Measurements from ENCODE around the gene HOOK2. TPM values are rescaled to one million over a fixed set of nuclear protein-coding genes. Genes with fewer than 3 reads are reported as not detected.

HOOK2 gene
- total and polyA plus RNA-seq, 2 of the 13 experiments (the other 11 are each of a cell fraction or from before 2014, with no cell fraction given), result 9.2 to 12.9 TPM

DNA sequence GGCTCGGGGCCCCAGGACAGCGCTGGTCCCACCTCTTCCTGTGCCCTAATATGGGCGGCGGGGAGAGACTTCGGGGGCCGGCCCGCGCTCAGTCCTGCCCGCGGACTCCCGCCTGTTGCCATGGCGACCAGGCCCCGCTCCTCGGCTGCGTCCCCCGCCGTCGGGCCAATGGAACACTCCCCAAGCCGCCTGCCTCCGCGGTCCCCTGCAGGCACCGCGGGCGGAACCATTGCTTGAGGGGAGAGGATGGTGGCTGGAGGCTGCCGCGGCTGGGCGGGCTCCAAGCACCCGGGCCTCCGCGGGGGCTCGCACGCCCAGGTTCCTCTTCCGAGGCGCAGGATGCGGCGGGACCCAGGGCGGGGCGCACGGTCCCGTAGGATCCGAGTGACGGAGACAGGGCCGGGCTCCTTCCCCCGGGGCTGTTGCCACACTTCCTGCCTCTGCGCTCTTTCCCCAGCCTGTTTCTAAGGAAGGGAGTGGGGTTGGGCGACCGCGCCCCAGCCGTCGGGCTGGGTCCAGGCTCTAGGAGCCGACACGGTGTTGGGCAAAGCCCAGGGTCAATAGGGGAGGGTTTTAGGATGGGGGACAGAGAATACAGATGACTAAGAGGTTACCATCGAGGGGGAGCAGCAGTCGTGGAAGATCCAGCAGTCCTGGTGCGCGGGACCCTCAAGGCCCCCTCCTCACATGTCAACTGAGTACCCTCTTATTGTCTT, 14.7 kb upstream of the HOOK2 start (continued):
- TF ChIP-seq ZBTB1 (CRISPR knock-in tag; IDR thresholded peaks at IDR 0.05; ENCODE audit: borderline replicate concordance) (no peak), ZNF646 (CRISPR knock-in tag; IDR thresholded peaks at IDR 0.05) (no peak), KDM5A (IDR thresholded peaks at IDR 0.05; ENCODE audit: borderline replicate concordance, low read length) (no peak), ZNF589 (CRISPR knock-in tag; conservative IDR thresholded peaks at IDR 0.05) (no peak), HMG20A (CRISPR knock-in tag; IDR thresholded peaks at IDR 0.05; ENCODE audit: borderline replicate concordance) (no peak), PAF1 (CRISPR knock-in tag; IDR thresholded peaks at IDR 0.05) (no peak), ZNF282 (IDR thresholded peaks at IDR 0.05; ENCODE audit: partially characterized antibody) (no peak), MLLT10 (CRISPR knock-in tag; IDR thresholded peaks at IDR 0.05) (no peak), RFX1 (IDR thresholded peaks at IDR 0.05) (peak; percentile 96), ZNF609 (CRISPR knock-in tag; IDR thresholded peaks at IDR 0.05; ENCODE audit: borderline replicate concordance) (no peak), CENPX (CRISPR knock-in tag; IDR thresholded peaks at IDR 0.05) (no peak)
- TF ChIP-seq, protein P1, sequence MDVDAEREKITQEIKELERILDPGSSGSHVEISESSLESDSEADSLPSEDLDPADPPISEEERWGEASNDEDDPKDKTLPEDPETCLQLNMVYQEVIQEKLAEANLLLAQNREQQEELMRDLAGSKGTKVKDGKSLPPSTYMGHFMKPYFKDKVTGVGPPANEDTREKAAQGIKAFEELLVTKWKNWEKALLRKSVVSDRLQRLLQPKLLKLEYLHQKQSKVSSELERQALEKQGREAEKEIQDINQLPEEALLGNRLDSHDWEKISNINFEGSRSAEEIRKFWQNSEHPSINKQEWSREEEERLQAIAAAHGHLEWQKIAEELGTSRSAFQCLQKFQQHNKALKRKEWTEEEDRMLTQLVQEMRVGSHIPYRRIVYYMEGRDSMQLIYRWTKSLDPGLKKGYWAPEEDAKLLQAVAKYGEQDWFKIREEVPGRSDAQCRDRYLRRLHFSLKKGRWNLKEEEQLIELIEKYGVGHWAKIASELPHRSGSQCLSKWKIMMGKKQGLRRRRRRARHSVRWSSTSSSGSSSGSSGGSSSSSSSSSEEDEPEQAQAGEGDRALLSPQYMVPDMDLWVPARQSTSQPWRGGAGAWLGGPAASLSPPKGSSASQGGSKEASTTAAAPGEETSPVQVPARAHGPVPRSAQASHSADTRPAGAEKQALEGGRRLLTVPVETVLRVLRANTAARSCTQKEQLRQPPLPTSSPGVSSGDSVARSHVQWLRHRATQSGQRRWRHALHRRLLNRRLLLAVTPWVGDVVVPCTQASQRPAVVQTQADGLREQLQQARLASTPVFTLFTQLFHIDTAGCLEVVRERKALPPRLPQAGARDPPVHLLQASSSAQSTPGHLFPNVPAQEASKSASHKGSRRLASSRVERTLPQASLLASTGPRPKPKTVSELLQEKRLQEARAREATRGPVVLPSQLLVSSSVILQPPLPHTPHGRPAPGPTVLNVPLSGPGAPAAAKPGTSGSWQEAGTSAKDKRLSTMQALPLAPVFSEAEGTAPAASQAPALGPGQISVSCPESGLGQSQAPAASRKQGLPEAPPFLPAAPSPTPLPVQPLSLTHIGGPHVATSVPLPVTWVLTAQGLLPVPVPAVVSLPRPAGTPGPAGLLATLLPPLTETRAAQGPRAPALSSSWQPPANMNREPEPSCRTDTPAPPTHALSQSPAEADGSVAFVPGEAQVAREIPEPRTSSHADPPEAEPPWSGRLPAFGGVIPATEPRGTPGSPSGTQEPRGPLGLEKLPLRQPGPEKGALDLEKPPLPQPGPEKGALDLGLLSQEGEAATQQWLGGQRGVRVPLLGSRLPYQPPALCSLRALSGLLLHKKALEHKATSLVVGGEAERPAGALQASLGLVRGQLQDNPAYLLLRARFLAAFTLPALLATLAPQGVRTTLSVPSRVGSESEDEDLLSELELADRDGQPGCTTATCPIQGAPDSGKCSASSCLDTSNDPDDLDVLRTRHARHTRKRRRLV (CRISPR knock-in tag; IDR thresholded peaks at IDR 0.05), result no peak
- TF ChIP-seq, protein P2, sequence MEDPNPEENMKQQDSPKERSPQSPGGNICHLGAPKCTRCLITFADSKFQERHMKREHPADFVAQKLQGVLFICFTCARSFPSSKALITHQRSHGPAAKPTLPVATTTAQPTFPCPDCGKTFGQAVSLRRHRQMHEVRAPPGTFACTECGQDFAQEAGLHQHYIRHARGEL (CRISPR knock-in tag; IDR thresholded peaks at IDR 0.05), result no peak

Measured in HepG2 (cell line).